ENCODE results near the gene SHKBP1.

- TF ChIP-seq CTCF (IDR thresholded peaks at IDR 0.05) (no peak), EZH2 (IDR thresholded peaks at IDR 0.05; ENCODE audit: borderline replicate concordance, insufficient read depth, low read depth, low read length, poor library complexity, severe bottlenecking) (no peak)
Observed at GRCh38 chr19:40581531-40581930, 4.9 kb downstream of the SHKBP1 start.
